Measurements from ENCODE around the gene PNPT1. TPM values are rescaled to one million over a fixed set of nuclear protein-coding genes. Genes with fewer than 3 reads are reported as not detected.

PNPT1 gene
- total and polyA plus RNA-seq, 2 of the 8 experiments (the other 6 are each of a cell fraction or from before 2014, with no cell fraction given) = 8.3 to 40.2 TPM

DNA sequence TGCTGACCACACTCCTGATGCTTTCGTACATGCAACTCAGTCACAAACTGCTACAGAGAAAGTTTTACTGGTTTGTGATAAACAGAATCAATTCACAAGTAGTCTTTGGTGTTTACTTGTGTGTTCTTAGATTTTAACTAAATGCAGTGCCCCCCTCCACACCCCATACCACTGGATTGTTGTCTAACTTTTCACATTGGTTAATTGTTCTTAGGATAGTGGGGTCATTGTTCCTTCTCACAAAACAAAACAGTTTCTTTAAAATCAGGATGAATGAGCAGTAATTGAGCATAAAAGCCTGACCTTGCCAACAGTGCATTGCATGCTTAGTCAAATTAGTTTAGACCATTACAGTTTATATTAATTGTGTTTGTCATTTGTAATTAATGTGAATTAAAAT, 14.1 kb upstream of the PNPT1 start:
- Histone ChIP-seq H3K23ac (ENCODE audit: insufficient read length) (peak overlapping the region; percentile 47), H3K56ac (replicated peaks; ENCODE audit: insufficient read length, low read depth, low read length) (no peak overlapping the region), H3K4ac (replicated peaks; ENCODE audit: insufficient read length, low read depth, low read length) (no peak overlapping the region), H2BK12ac (ENCODE audit: low read depth, low read length) (no peak overlapping the region), H2BK5ac (ENCODE audit: low read depth, low read length) (no peak overlapping the region), H3K14ac (ENCODE audit: insufficient read length) (no peak overlapping the region), H4K5ac (ENCODE audit: insufficient read length, low read depth, low read length) (no peak overlapping the region), H3K9me3 (ENCODE audit: insufficient read depth in 2 of 2, low read depth in 1 of 2, low read length in 1 of 2) (no peaks in the 10 kb centered on the region), H3K4me1 (replicated peaks in 1 of 4; ENCODE audit: control insufficient read depth in 3 of 4, insufficient read depth in 4 of 4, low read length in 3 of 4) (peaks cover 0 to 5% (median 0%) of the 10 kb centered on the region in 4 experiments; a peak in 3 of 7 replicates), H2AFZ (ENCODE audit: low read length) (no peak overlapping the region), H2BK120ac (replicated peaks; ENCODE audit: low read depth, low read length) (no peak overlapping the region), H3K27ac (ENCODE audit: low read depth, low read length) (no peak overlapping the region), H3K4me3 (ENCODE audit: extremely low read depth in 1 of 4, insufficient read depth in 2 of 4, low read depth in 3 of 4, low read length in 4 of 4) (no peak overlapping the region), H3K9ac (replicated peaks in 1 of 4; ENCODE audit: extremely low read depth in 1 of 4, low read depth in 3 of 4, low read length in 3 of 4) (no peak overlapping the region), H3K4me2 (ENCODE audit: insufficient read depth in 1 of 2, low read depth in 2 of 2, low read length in 2 of 2) (no peak overlapping the region), H2AK5ac (ENCODE audit: low read depth, low read length) (no peak overlapping the region), H4K8ac (ENCODE audit: extremely low read depth, insufficient read depth, low read length) (no peak overlapping the region), H3K79me2 (ENCODE audit: control insufficient read depth in 1 of 2, insufficient read depth in 2 of 2, low read length in 2 of 2) (no peaks in the 10 kb centered on the region), H4K20me1 (replicated peaks in 1 of 2; ENCODE audit: control insufficient read depth in 1 of 2, insufficient read depth in 2 of 2, low read length in 2 of 2) (no peaks in the 10 kb centered on the region), H4K91ac (replicated peaks; ENCODE audit: insufficient read length, low read length) (no peak overlapping the region), H2BK20ac (ENCODE audit: low read length) (no peak overlapping the region), H3K27me3 (replicated peaks in 1 of 4; ENCODE audit: control insufficient read depth in 3 of 4, extremely low read depth in 1 of 4, insufficient read depth in 3 of 4, low read length in 3 of 4) (no peaks in the 10 kb centered on the region), H3K23me2 (ENCODE audit: low read depth, low read length) (peaks cover 1% of the 10 kb centered on the region; the same call in 1 of the 2 replicates), H2BK15ac (ENCODE audit: low read length) (no peak overlapping the region), H3K36me3 (ENCODE audit: control insufficient read depth in 2 of 4, insufficient read depth in 4 of 4, low read length in 3 of 4) (no peaks in the 10 kb centered on the region), H3K18ac (ENCODE audit: extremely low read depth, low read length) (no peak overlapping the region), H3K79me1 (ENCODE audit: low read depth, low read length) (no peaks in the 10 kb centered on the region)
- WGBS, 2 experiments (ENCODE audit: extremely low coverage in 1 of 2, insufficient coverage in 1 of 2, insufficient read length in 1 of 2, insufficient replicate concordance in 2 of 2, low coverage in 1 of 2, low lambda C conversion rate in 2 of 2, missing lambda C conversion rate in 1 of 2) = 86% methylated on average over 1 of the region's 1 CpG; no CpG with 5 or more reads in 1 of the 2 experiments
- TF ChIP-seq RFX5 (IDR thresholded peaks at IDR 0.05; ENCODE audit: borderline replicate concordance, low read depth, low read length) (no peak), KDM4A (IDR thresholded peaks at IDR 0.05; ENCODE audit: low read depth, low read length, severe bottlenecking) (no peak), BRCA1 (IDR thresholded peaks at IDR 0.05; ENCODE audit: low read depth, low read length) (no peak), ASH2L (IDR thresholded peaks at IDR 0.05; ENCODE audit: low read length) (no peak), YY1 (IDR thresholded peaks at IDR 0.05; ENCODE audit: low read depth, low read length) (no peak)
- DNase-seq (ENCODE audit: low read depth in 1 of 2, low spot score in 2 of 2) (no peak), FAIRE-seq (no peak)
- CTCF ChIA-PET (ENCODE audit: partially characterized antibody) = no interaction called here
- POLR2A ChIA-PET (ENCODE audit: partially characterized antibody) = no interaction called here
